ENCODE measurements around the gene RAB26.

- TF ChIP-seq, protein P1, sequence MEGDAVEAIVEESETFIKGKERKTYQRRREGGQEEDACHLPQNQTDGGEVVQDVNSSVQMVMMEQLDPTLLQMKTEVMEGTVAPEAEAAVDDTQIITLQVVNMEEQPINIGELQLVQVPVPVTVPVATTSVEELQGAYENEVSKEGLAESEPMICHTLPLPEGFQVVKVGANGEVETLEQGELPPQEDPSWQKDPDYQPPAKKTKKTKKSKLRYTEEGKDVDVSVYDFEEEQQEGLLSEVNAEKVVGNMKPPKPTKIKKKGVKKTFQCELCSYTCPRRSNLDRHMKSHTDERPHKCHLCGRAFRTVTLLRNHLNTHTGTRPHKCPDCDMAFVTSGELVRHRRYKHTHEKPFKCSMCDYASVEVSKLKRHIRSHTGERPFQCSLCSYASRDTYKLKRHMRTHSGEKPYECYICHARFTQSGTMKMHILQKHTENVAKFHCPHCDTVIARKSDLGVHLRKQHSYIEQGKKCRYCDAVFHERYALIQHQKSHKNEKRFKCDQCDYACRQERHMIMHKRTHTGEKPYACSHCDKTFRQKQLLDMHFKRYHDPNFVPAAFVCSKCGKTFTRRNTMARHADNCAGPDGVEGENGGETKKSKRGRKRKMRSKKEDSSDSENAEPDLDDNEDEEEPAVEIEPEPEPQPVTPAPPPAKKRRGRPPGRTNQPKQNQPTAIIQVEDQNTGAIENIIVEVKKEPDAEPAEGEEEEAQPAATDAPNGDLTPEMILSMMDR (IDR thresholded peaks at IDR 0.05) = no peak
- no peak for TF ChIP-seq POLR2A (IDR thresholded peaks at IDR 0.05)
Measured at GRCh38 chr16:2184962-2185361, 36.5 kb downstream of the RAB26 start.

Measured in ovary (tissue), 3 donors.